Endothelial cell of umbilical vein (primary cell): ENCODE results near the gene ZNF79. TPM values are rescaled to one million over a fixed set of nuclear protein-coding genes. Genes with fewer than 3 reads are reported as not detected.

Source experiments
- BruUV-seq: library from RNA; stranded (reverse); fragments of 400-500 nt; replicated peaks from 2 replicates; lab custom pipeline; 2021; lab: Mats Ljungman, UMichigan
- CTCF ChIA-PET: fragments of 300-600, 350-600 bp; sonication (Branson Sonifier 250); formaldehyde crosslinking; loops from one replicate; lab custom pipeline; 2021; ENCODE audit warnings: antibody characterized with exemption, inconsistent platforms; lab: Charles Lee
- POLR2A ChIA-PET: fragments of 300-600, 350-600 bp; sonication (Branson Sonifier 250); formaldehyde crosslinking; loops from one replicate; lab custom pipeline; 2021; ENCODE audit warnings: antibody characterized with exemption, inconsistent platforms; lab: Charles Lee
- DNase-seq: peaks from one replicate; pipeline ENCODE4 v3.0.0-alpha.2; 2011; ENCODE audit warnings: low read depth, low spot score
- FAIRE-seq: peaks from 2 replicates; lab custom pipeline; 2011; peaks lifted over from hg19 to GRCh38; lab: Jason Lieb, UNC
- H2AFZ ChIP-seq: 2 replicates; pipeline ENCODE4 v1.6.0; 2012; ENCODE audit warnings: low read depth, low read length, control low read depth, inconsistent platforms
- H3K27ac ChIP-seq: 2 replicates; pipeline ENCODE4 v1.5.1; 2011; ENCODE audit warnings: low read depth, mild to moderate bottlenecking, control low read depth, low read length, moderate library complexity; ENCODE audit not compliant: insufficient read depth
- H3K27me3 ChIP-seq, 2 experiments: 2 replicates each; pipeline versions ENCODE4 v1.6.0 to v1.6.1; 2011; ENCODE audit warnings: low read length in 2 of 2, mixed read lengths in 1 of 2; ENCODE audit not compliant: control insufficient read depth in 2 of 2, insufficient read depth in 2 of 2
- H3K36me3 ChIP-seq, 2 experiments: 2 replicates in 1 of 2; 3 replicates in 1 of 2; pipeline ENCODE4 v1.5.1; 2011; ENCODE audit warnings: low read length in 2 of 2, mild to moderate bottlenecking in 1 of 2, moderate library complexity in 1 of 2; ENCODE audit not compliant: control insufficient read depth in 2 of 2, insufficient read depth in 2 of 2; ENCODE audit errors: extremely low read depth in 1 of 2
- H3K4me1 ChIP-seq: 3 replicates; pipeline ENCODE4 v1.5.1; 2011; ENCODE audit warnings: mild to moderate bottlenecking, low read length; ENCODE audit not compliant: control insufficient read depth, insufficient read depth; ENCODE audit errors: extremely low read depth
- H3K4me2 ChIP-seq: 2 replicates; pipeline ENCODE4 v1.6.1; 2011; ENCODE audit warnings: low read length, control low read depth, mixed read lengths; ENCODE audit not compliant: insufficient read depth
- H3K4me3 ChIP-seq, 3 experiments: fragments of 200-600 bp in 1 of 3; sonication (generic), shearing (Covaris generic) in 1 of 3; replicated peaks in 1 of 3; 2 replicates each; pipeline ENCODE4 v1.5.1; 2011 to 2016; ENCODE audit warnings: control low read depth in 3 of 3, low read length in 3 of 3, mild to moderate bottlenecking in 2 of 3, inconsistent platforms in 1 of 3, low read depth in 1 of 3, moderate library complexity in 1 of 3; ENCODE audit not compliant: insufficient read depth in 1 of 3
- H3K79me2 ChIP-seq: 2 replicates; pipeline ENCODE4 v1.6.0; 2012; ENCODE audit warnings: low read length, inconsistent platforms; ENCODE audit not compliant: control insufficient read depth, insufficient read depth
- H3K9ac ChIP-seq: replicated peaks from 2 replicates; pipeline ENCODE3; 2011; ENCODE audit warnings: low read length, control low read depth; ENCODE audit not compliant: insufficient read depth; ENCODE audit errors: extremely low read depth
- H3K9me1 ChIP-seq: replicated peaks from 3 replicates; pipeline ENCODE4 v1.6.0; 2011; ENCODE audit warnings: mild to moderate bottlenecking, low read length; ENCODE audit not compliant: control insufficient read depth, insufficient read depth; ENCODE audit errors: extremely low read depth
- H3K9me3 ChIP-seq: replicated peaks from 2 replicates; pipeline ENCODE4 v1.5.1; 2012; ENCODE audit warnings: low read length, inconsistent platforms; ENCODE audit not compliant: control insufficient read depth, insufficient read depth
- H4K20me1 ChIP-seq: replicated peaks from 2 replicates; pipeline ENCODE3; 2011; ENCODE audit warnings: mild to moderate bottlenecking, low read length; ENCODE audit not compliant: control insufficient read depth, insufficient read depth; ENCODE audit errors: extremely low read depth
- EZH2 ChIP-seq: IDR thresholded peaks from 2 replicates; pipeline ENCODE4 v1.6.1; 2012; ENCODE audit warnings: borderline replicate concordance, low read depth, mild to moderate bottlenecking, moderate library complexity, low read length, inconsistent platforms; ENCODE audit not compliant: severe bottlenecking
- FOS ChIP-seq: IDR thresholded peaks from 2 replicates; pipeline ENCODE4 v1.6.1; 2011; ENCODE audit warnings: mild to moderate bottlenecking, low read length, moderate library complexity, borderline replicate concordance; ENCODE audit not compliant: insufficient read depth
- GATA2 ChIP-seq: IDR thresholded peaks from 2 replicates; pipeline ENCODE4 v1.7.0; 2011; ENCODE audit warnings: low read depth, mild to moderate bottlenecking, moderate library complexity, mixed read lengths, low read length; ENCODE audit not compliant: insufficient read length, insufficient read depth
- JUN ChIP-seq: IDR thresholded peaks from 2 replicates; pipeline ENCODE4 v1.6.1; 2011; ENCODE audit warnings: borderline replicate concordance, low read depth; ENCODE audit not compliant: insufficient read length, insufficient read depth
- MYC ChIP-seq: IDR thresholded peaks from one replicate; pipeline ENCODE4 v1.6.1; 2011; ENCODE audit warnings: mild to moderate bottlenecking, low read depth, low read length
- POLR2A ChIP-seq: IDR thresholded peaks from 2 replicates; pipeline ENCODE4 v1.6.1; 2012; ENCODE audit warnings: low read depth, mild to moderate bottlenecking, control low read depth, low read length
- POLR2AphosphoS5 ChIP-seq: IDR thresholded peaks from 2 replicates; pipeline ENCODE4 v1.6.1; 2012; ENCODE audit warnings: low read depth, mild to moderate bottlenecking, control low read depth, low read length, moderate library complexity; ENCODE audit not compliant: insufficient read depth
- dilution Hi-C: fragments of 300-500 bp; cut with MboI; formaldehyde crosslinking; loops from one replicate; pipeline ENCODE4 v1.15.0; 2019; ENCODE audit warnings: low sequenced_read_pairs; ENCODE audit not compliant: extremely low pct_ligation_motif_present
- intact Hi-C: fragments of 100-400 bp; cut with micrococcal nuclease; formaldehyde crosslinking; loops from one replicate; pipeline ENCODE4 v1.10.0; 2022
- polyA plus RNA-seq, 4 experiments: library from polyadenylated mRNA; depleted of rRNA in 3 of 4; stranded (reverse) in 3 of 4; unstranded in 1 of 4; fragments of >200 nt; gene quantifications; 2 replicates each; pipeline versions ENCODE4 v1.2.1 to v1.2.3, GENCODE V29; 2011 to 2012; ENCODE audit warnings: missing spikeins in 1 of 4
- total RNA-seq: library from RNA; stranded (reverse); gene quantifications from 2 replicates; pipeline ENCODE4 v1.2.3, GENCODE V29; 2021
- TF ChIP-seq, protein P1 (sequence below), 2 donors: IDR thresholded peaks; 1 replicate in 1 of 2; 2 replicates in 1 of 2; pipeline ENCODE4 v1.5.1; 2011; ENCODE audit warnings: low read length in 2 of 2, mild to moderate bottlenecking in 2 of 2, moderate library complexity in 2 of 2, control low read depth in 1 of 2, inconsistent platforms in 1 of 2, low read depth in 1 of 2; ENCODE audit not compliant: insufficient read depth in 1 of 2; ENCODE audit errors: extremely low read depth in 1 of 2
- TF ChIP-seq, protein P2 (sequence below): IDR thresholded peaks from 2 replicates; pipeline ENCODE4 v1.6.1; 2011; ENCODE audit not compliant: insufficient read depth, insufficient read length

Gene ZNF79
- total and polyA plus RNA-seq, 2 donors (not counting 3 experiments of a cell fraction or from before 2014, with no cell fraction given): 6.3 to 10.6 TPM

DNA sequence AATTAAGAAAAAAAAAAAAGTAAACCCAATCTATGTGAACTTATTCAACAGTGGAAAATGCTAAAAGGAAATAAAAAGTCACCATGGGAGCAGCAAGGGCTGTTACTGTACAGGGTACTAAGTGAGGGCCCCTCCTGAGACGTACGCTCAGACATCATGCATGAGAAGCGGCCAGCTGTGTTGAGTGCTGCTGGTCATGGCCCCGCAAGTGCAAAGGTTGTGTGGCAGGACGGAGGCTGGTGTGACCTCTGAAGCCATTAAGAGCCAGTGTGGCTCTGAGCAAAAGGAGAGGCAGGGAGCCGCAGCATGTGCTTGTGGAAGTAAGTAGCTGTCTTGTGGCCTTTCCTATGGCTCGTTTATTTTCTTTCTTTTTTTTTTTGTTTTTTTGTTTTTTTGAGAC, 3.1 kb upstream of the ZNF79 start:
- BruUV-seq: no TSS peak
- H3K4me2 ChIP-seq: no peak overlapping the region
- no peak overlapping the region for H2AFZ ChIP-seq
- no peak overlapping the region for H3K27ac ChIP-seq
- ChIA-PET CTCF (interaction anchor here (0.8 kb wide), 1 partner anchor 16 kb away, joined by 3 read pairs; no protein-coding TSS in a partner anchor), POLR2A (interaction anchor here (0.6 to 0.7 kb wide), 2 partner anchors 14 to 27 kb away, joined by 3 to 5 read pairs; no protein-coding TSS in a partner anchor)
- DNase-seq (no peak), FAIRE-seq (no peak)
- H3K9ac ChIP-seq: no peak overlapping the region
- H3K9me3 ChIP-seq: no peaks in the 10 kb centered on the region
- intact Hi-C loops: no loop called here
- H3K4me3 ChIP-seq: no peak overlapping the region
- dilution Hi-C loops: no loop called here
- peaks cover 25% of the 10 kb centered on the region for H3K4me1 ChIP-seq
- peaks cover 22% of the 10 kb centered on the region for H3K79me2 ChIP-seq
- H3K36me3 ChIP-seq: no peaks in the 10 kb centered on the region
- no peak for TF ChIP-seq POLR2A
- TF ChIP-seq, protein P1, sequence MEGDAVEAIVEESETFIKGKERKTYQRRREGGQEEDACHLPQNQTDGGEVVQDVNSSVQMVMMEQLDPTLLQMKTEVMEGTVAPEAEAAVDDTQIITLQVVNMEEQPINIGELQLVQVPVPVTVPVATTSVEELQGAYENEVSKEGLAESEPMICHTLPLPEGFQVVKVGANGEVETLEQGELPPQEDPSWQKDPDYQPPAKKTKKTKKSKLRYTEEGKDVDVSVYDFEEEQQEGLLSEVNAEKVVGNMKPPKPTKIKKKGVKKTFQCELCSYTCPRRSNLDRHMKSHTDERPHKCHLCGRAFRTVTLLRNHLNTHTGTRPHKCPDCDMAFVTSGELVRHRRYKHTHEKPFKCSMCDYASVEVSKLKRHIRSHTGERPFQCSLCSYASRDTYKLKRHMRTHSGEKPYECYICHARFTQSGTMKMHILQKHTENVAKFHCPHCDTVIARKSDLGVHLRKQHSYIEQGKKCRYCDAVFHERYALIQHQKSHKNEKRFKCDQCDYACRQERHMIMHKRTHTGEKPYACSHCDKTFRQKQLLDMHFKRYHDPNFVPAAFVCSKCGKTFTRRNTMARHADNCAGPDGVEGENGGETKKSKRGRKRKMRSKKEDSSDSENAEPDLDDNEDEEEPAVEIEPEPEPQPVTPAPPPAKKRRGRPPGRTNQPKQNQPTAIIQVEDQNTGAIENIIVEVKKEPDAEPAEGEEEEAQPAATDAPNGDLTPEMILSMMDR (IDR thresholded peaks at IDR 0.05; ENCODE audit: extremely low read depth in 1 of 2, insufficient read depth in 1 of 2, low read depth in 1 of 2, low read length in 2 of 2): no peak
- no peak for TF ChIP-seq EZH2
- no peak for TF ChIP-seq JUN
- TF ChIP-seq POLR2AphosphoS5: no peak
- no peak for TF ChIP-seq MYC
- TF ChIP-seq, protein P2, sequence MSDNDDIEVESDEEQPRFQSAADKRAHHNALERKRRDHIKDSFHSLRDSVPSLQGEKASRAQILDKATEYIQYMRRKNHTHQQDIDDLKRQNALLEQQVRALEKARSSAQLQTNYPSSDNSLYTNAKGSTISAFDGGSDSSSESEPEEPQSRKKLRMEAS: no peak
- no peak for TF ChIP-seq GATA2
- TF ChIP-seq FOS: no peak
- H4K20me1 ChIP-seq: no peaks in the 10 kb centered on the region
- no peaks in the 10 kb centered on the region for H3K9me1 ChIP-seq
- H3K27me3 ChIP-seq: no peaks in the 10 kb centered on the region
